AG04450 (cell line): ENCODE results near the gene C15orf39. TPM values are rescaled to one million over a fixed set of nuclear protein-coding genes. Genes with fewer than 3 reads are reported as not detected.

Experiments
- CTCF ChIA-PET: fragments of 300-600, 350-600 bp; formaldehyde crosslinking; extraction: SDS; loops from one replicate; lab custom pipeline; 2022; ENCODE audit warnings: antibody characterized with exemption, inconsistent platforms; lab: Charles Lee
- POLR2A ChIA-PET: fragments of 350-600 bp; formaldehyde crosslinking; extraction: SDS; loops from one replicate; lab custom pipeline; 2021; ENCODE audit warnings: antibody characterized with exemption, inconsistent platforms; lab: Yijun Ruan, JAX
- DNase-seq: peaks from one replicate; pipeline ENCODE4 v3.0.0-alpha.2; 2011; ENCODE audit warnings: low read depth, low spot score
- H3K27ac ChIP-seq: one replicate; pipeline ENCODE4 v1.5.1; 2012; ENCODE audit warnings: low read depth, low read length, control low read depth
- H3K27me3 ChIP-seq: one replicate; pipeline ENCODE4 v1.6.0; 2012; ENCODE audit warnings: low read length; ENCODE audit not compliant: control insufficient read depth, insufficient read depth
- H3K4me3 ChIP-seq: 2 replicates; pipeline ENCODE4 v1.5.1; 2011; ENCODE audit warnings: mild to moderate bottlenecking, low read depth, low read length, control low read depth
- H3K9me3 ChIP-seq: 2 replicates; pipeline ENCODE4 v1.5.1; 2012; ENCODE audit warnings: low read length; ENCODE audit not compliant: control insufficient read depth, insufficient read depth
- CTCF ChIP-seq: IDR thresholded peaks from 2 replicates; pipeline ENCODE4 v1.5.1; 2011; ENCODE audit warnings: low read depth, low read length, control low read depth, inconsistent platforms
- polyA plus RNA-seq: library from polyadenylated mRNA; depleted of rRNA; stranded (reverse); fragments of >200 nt; gene quantifications from 2 replicates; pipeline ENCODE4 v1.2.3, GENCODE V29; 2011

The C15orf39 gene
- polyA plus RNA-seq, 1 experiment = 2.1 TPM

DNA sequence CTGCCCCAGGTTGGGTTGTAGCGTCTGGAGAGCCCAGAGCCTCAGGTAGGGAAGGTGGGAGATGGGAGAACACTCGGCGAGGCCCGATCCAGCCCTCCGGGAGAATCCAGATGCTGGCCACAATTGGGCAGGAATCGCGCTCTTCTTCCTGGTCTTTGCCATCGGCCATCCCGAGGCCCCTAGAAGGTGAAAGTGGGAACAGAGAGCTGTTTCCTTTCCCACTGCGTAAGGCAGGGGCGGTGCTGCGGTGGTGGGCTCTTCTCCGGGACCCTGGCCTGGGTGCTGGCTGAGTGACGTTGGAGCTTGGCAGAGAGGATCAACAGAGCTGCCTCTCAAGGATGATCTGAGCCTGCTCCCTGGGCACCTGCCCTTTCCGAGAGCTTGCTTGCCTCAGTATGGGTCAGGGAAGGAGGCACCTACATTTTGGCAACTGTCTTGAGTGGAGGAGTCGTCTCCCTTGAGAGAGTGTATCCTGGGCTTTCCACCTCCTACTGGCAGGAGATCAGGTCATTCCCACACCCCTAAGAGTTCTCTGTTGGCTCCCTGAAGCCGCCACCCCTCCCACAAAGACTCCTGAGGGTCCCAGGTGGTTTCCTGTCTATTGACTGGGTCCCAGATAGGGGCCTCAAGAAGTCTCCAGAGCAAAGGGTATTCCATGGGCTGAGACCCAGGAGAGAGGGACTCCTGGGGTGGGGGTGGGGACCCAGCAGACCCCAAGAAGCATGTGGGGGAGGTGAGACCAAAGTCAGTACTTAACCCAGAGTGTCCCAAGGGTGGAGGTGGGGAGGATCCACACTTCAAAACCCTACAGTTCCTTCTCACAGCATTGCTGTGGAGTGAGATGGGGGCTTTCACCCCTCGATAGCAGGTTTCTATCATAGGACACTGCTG is 1.6 kb downstream of the C15orf39 start:
- no peak for DNase-seq
- Histone ChIP-seq H3K27ac (peak overlapping the region; percentile 85), H3K4me3 (peak overlapping the region; percentile 89), H3K27me3 (peaks cover 18% of the 10 kb centered on the region), H3K9me3 (no peaks in the 10 kb centered on the region; the same call in 1 of the 2 replicates)
- CTCF ChIA-PET = interaction anchor here (0.5 to 3.0 kb wide), 11 partner anchors 9 to 301 kb away, joined by 3 to 63 read pairs (median 8); no protein-coding TSS in a partner anchor
- no peak for TF ChIP-seq CTCF
- POLR2A ChIA-PET = interaction anchor here (1.0 to 2.4 kb wide), 2 partner anchors 160 to 180 kb away, joined by 5 to 12 read pairs; partner anchors contain the start of gene PPCDC

DNA sequence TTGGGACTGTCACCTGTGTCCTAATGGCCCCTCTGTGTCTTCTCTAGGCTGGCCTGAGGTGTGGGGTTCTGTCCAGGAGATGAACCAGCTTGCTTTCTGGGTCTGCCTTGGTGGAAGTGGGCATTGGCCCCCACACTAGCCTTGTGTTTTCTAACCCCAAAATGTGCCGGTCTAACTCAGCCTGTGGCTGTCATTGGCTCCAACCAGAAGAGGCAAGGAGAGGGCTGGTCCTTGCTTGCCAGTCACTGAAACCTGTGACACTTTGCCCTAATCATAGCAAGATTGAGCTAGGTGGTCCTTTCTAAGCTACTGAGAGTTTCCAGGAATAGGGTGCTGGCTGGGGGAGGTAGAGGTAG is 2.2 kb downstream of the C15orf39 start:
- ChIA-PET CTCF (interaction anchor here (0.6 to 3.0 kb wide), 12 partner anchors 10 to 302 kb away, joined by 3 to 63 read pairs (median 6); no protein-coding TSS in a partner anchor), POLR2A (interaction anchor here (0.8 to 2.4 kb wide), 3 partner anchors 12 to 181 kb away, joined by 3 to 12 read pairs (median 9); partner anchors contain the start of gene PPCDC)
- no peak for DNase-seq
- Histone ChIP-seq H3K27ac (no peak overlapping the region), H3K9me3 (no peaks in the 10 kb centered on the region; the same call in 1 of the 2 replicates), H3K27me3 (peaks cover 14% of the 10 kb centered on the region), H3K4me3 (peak overlapping the region; percentile 89)
- TF ChIP-seq CTCF = no peak

- peak overlapping the region; percentile 31 for H3K27ac ChIP-seq
- POLR2A ChIA-PET = interaction anchor here (0.8 to 2.4 kb wide), 4 partner anchors 11 to 181 kb away, joined by 3 to 12 read pairs (median 6); partner anchors contain the start of gene PPCDC
These were observed 2.8 kb downstream of the C15orf39 start for GRCh38 chr15:75204340-75205063.

GRCh38 chr15:75205064-75205395 is 3.3 kb downstream of the C15orf39 start:
- POLR2A ChIA-PET = interaction anchor here (1.0 to 2.4 kb wide), 3 partner anchors 161 to 182 kb away, joined by 3 to 12 read pairs (median 9); partner anchors contain the start of gene PPCDC
- no peak for DNase-seq
- H3K27me3 ChIP-seq = peaks cover 6% of the 10 kb centered on the region
- TF ChIP-seq CTCF = no peak
- CTCF ChIA-PET = interaction anchor here (1.2 to 3.0 kb wide), 4 partner anchors 30 to 175 kb away, joined by 3 to 63 read pairs (median 20); no protein-coding TSS in a partner anchor
- H3K4me3 ChIP-seq = no peak overlapping the region
- H3K9me3 ChIP-seq = no peaks in the 10 kb centered on the region; the same call in 1 of the 2 replicates
- H3K27ac ChIP-seq = peak overlapping the region; percentile 31

More at GRCh38 chr15:75204340-75205063, 2.8 kb downstream of the C15orf39 start:
- TF ChIP-seq CTCF = peak; percentile 99
- H3K27me3 ChIP-seq = peaks cover 8% of the 10 kb centered on the region
- DNase-seq = peak; percentile 71
- H3K9me3 ChIP-seq = no peaks in the 10 kb centered on the region; the same call in 1 of the 2 replicates
- CTCF ChIA-PET = interaction anchor here (0.9 to 3.0 kb wide), 11 partner anchors 10 to 302 kb away, joined by 3 to 63 read pairs (median 8); no protein-coding TSS in a partner anchor
- H3K4me3 ChIP-seq = no peak overlapping the region
